ENCODE measurements around the gene GIGYF2.

Gene GIGYF2

GRCh38 chr2:232883116-232883721 lies 186.1 kb downstream of the GIGYF2 start:
- TF ChIP-seq ZFX (IDR thresholded peaks at IDR 0.05; ENCODE audit: borderline replicate concordance) (no peak), CTCF (IDR thresholded peaks at IDR 0.05) (no peak)
- H3K27ac ChIP-seq, result no peak overlapping the region

GRCh38 chr2:232884001-232884421 lies 186.9 kb downstream of the GIGYF2 start:
- no peak overlapping the region for H3K27ac ChIP-seq
- TF ChIP-seq CTCF (IDR thresholded peaks at IDR 0.05), result no peak
- no peak for TF ChIP-seq ZFX (IDR thresholded peaks at IDR 0.05; ENCODE audit: borderline replicate concordance)

- no peak overlapping the region for H3K27ac ChIP-seq
- TF ChIP-seq ZFX (IDR thresholded peaks at IDR 0.05; ENCODE audit: borderline replicate concordance) (no peak), CTCF (IDR thresholded peaks at IDR 0.05) (no peak)
Measured at GRCh38 chr2:232884549-232885263, 187.6 kb downstream of the GIGYF2 start.

- no peak overlapping the region for H3K27ac ChIP-seq
- TF ChIP-seq ZFX (IDR thresholded peaks at IDR 0.05; ENCODE audit: borderline replicate concordance) (no peak), CTCF (IDR thresholded peaks at IDR 0.05) (no peak)
Measured at GRCh38 chr2:232885264-232885961, 188.3 kb downstream of the GIGYF2 start.

- no peak overlapping the region for H3K27ac ChIP-seq
- TF ChIP-seq ZFX (IDR thresholded peaks at IDR 0.05; ENCODE audit: borderline replicate concordance), result no peak
Measured at GRCh38 chr2:232886176-232886575, 189.0 kb downstream of the GIGYF2 start.

GRCh38 chr2:232886632-232887031 lies 189.5 kb downstream of the GIGYF2 start:
- TF ChIP-seq CTCF (IDR thresholded peaks at IDR 0.05) (no peak), ZFX (IDR thresholded peaks at IDR 0.05; ENCODE audit: borderline replicate concordance) (no peak)
- no peak overlapping the region for H3K27ac ChIP-seq

- H3K27ac ChIP-seq, result no peak overlapping the region
- TF ChIP-seq CTCF (IDR thresholded peaks at IDR 0.05), result no peak
- no peak for TF ChIP-seq ZFX (IDR thresholded peaks at IDR 0.05; ENCODE audit: borderline replicate concordance)
Measured at GRCh38 chr2:232887171-232887850, 190.2 kb downstream of the GIGYF2 start.
